Activated gamma-delta T cell treated with anti-CD3 and anti-CD28 coated beads, Interleukin-2, amount 50 U/mL, for 16 hours (primary cell): Measurements from ENCODE around the gene CACNA1B.

ENCODE experiments used
- DNase-seq: peaks from one replicate; pipeline ENCODE4 v3.0.0-alpha.2; 2020; ENCODE audit warnings: low read depth

Gene CACNA1B

GRCh38 chr9:137967280-137967953 is 89.8 kb downstream of the CACNA1B start:
- DNase-seq = no peak

- no peak for DNase-seq
Measured at GRCh38 chr9:137968235-137968634, 90.7 kb downstream of the CACNA1B start.

- no peak for DNase-seq
Measured at GRCh38 chr9:137969008-137969407, 91.4 kb downstream of the CACNA1B start.

- no peak for DNase-seq
Measured at GRCh38 chr9:137969685-137970084, 92.1 kb downstream of the CACNA1B start.

GRCh38 chr9:137970098-137970497 is 92.5 kb downstream of the CACNA1B start:
- DNase-seq = no peak

- DNase-seq = no peak
Measured at GRCh38 chr9:137970686-137971476, 93.3 kb downstream of the CACNA1B start.

- no peak for DNase-seq
Measured at GRCh38 chr9:137971477-137972138, 94.0 kb downstream of the CACNA1B start.

GRCh38 chr9:137972355-137972987 is 94.9 kb downstream of the CACNA1B start:
- DNase-seq = no peak

GRCh38 chr9:137972988-137973470 is 95.4 kb downstream of the CACNA1B start:
- DNase-seq = no peak

- no peak for DNase-seq
Measured at GRCh38 chr9:137973829-137974416, 96.3 kb downstream of the CACNA1B start.

- DNase-seq = no peak
Measured at GRCh38 chr9:137974746-137975526, 97.4 kb downstream of the CACNA1B start.

- DNase-seq = no peak
Measured at GRCh38 chr9:137975527-137975913, 97.9 kb downstream of the CACNA1B start.

- no peak for DNase-seq
Measured at GRCh38 chr9:137975936-137976565, 98.5 kb downstream of the CACNA1B start.

GRCh38 chr9:137977571-137978261 is 100.1 kb downstream of the CACNA1B start:
- no peak for DNase-seq

- no peak for DNase-seq
Measured at GRCh38 chr9:137978262-137978714, 100.7 kb downstream of the CACNA1B start.

GRCh38 chr9:137982200-137982599 is 104.6 kb downstream of the CACNA1B start:
- DNase-seq = no peak

GRCh38 chr9:137984005-137984404 is 106.4 kb downstream of the CACNA1B start:
- no peak for DNase-seq

GRCh38 chr9:137984520-137985257 is 107.1 kb downstream of the CACNA1B start:
- no peak for DNase-seq

- no peak for DNase-seq
Measured at GRCh38 chr9:137985637-137986071, 108.1 kb downstream of the CACNA1B start.
